HepG2 (cell line): ENCODE data around the gene DNAAF3. TPM values are rescaled to one million over a fixed set of nuclear protein-coding genes. Genes with fewer than 3 reads are reported as not detected.

Experiments
- BATF2 ChIP-seq: sonication (generic); formaldehyde crosslinking; IDR thresholded peaks from 2 replicates; pipeline ENCODE4 v1.8.0; 2022; ENCODE audit warnings: mild to moderate bottlenecking, missing genetic modification reagents, moderate library complexity
- FOXO1 ChIP-seq: sonication (generic); formaldehyde crosslinking; IDR thresholded peaks from 2 replicates; pipeline ENCODE4 v1.4.0; 2020; ENCODE audit warnings: missing genetic modification reagents
- MAX ChIP-seq: IDR thresholded peaks from 2 replicates; pipeline ENCODE4 v1.6.1; 2012; ENCODE audit warnings: inconsistent platforms
- NBN ChIP-seq: fragments of 450-650 bp; conservative IDR thresholded peaks from 2 replicates; pipeline ENCODE4 v1.6.1; 2017
- SETDB1 ChIP-seq: sonication (generic); formaldehyde crosslinking; IDR thresholded peaks from 2 replicates; pipeline ENCODE4 v1.5.1; 2020; ENCODE audit warnings: missing genetic modification reagents, mild to moderate bottlenecking, borderline replicate concordance
- SUZ12 ChIP-seq: fragments of 150-350 bp; IDR thresholded peaks from 2 replicates; pipeline ENCODE4 v1.6.1; 2014; ENCODE audit warnings: low read depth, low read length
- ZFP1 ChIP-seq: IDR thresholded peaks from 2 replicates; pipeline ENCODE4 v1.6.1; 2016
- ZFP36 ChIP-seq: fragments of 150-350 bp; IDR thresholded peaks from 2 replicates; pipeline ENCODE4 v1.6.1; 2018; ENCODE audit warnings: borderline replicate concordance, low read length, low read depth; ENCODE audit not compliant: partially characterized antibody
- ZNF703 ChIP-seq: sonication (generic); formaldehyde crosslinking; IDR thresholded peaks from 2 replicates; pipeline ENCODE4 v1.5.1; 2020; ENCODE audit warnings: missing genetic modification reagents, mild to moderate bottlenecking, moderate library complexity, borderline replicate concordance
- ZNF770 ChIP-seq: sonication (generic); formaldehyde crosslinking; IDR thresholded peaks from 2 replicates; pipeline ENCODE4 v1.5.0; 2020; ENCODE audit warnings: mild to moderate bottlenecking, missing genetic modification reagents
- polyA plus RNA-seq, 8 experiments: library from polyadenylated mRNA; depleted of rRNA in 3 of 8; stranded (reverse) in 7 of 8; unstranded in 1 of 8; fragments of >200 nt; fragmentation: Illumina TruSeq in 4 of 8; extraction: Trizol in 4 of 8; gene quantifications; 2 replicates each; pipeline versions ENCODE4 v1.2.1 to v1.2.3, GENCODE V29; 2011 to 2016; ENCODE audit warnings: low read depth in 4 of 8, missing spikeins in 1 of 8, mixed read lengths in 1 of 8; ENCODE audit not compliant: insufficient read depth in 1 of 8
- total RNA-seq, 5 experiments: library from RNA; depleted of rRNA; stranded (reverse); fragments of >200 nt; fragmentation: Illumina TruSeq; extraction: Trizol; gene quantifications; 2 replicates each; pipeline ENCODE4 v1.2.3, GENCODE V29; 2016; ENCODE audit warnings: low read depth in 1 of 5
- TF ChIP-seq, protein P1 (sequence below): sonication (generic); formaldehyde crosslinking; IDR thresholded peaks from 2 replicates; pipeline ENCODE4 v1.5.1; 2020; ENCODE audit warnings: mild to moderate bottlenecking, moderate library complexity, missing genetic modification reagents
- TF ChIP-seq, protein P2 (sequence below), 2 experiments: fragments of 450-650 bp in 1 of 2; sonication (generic) in 1 of 2; formaldehyde crosslinking in 1 of 2; IDR thresholded peaks; 2 replicates each; pipeline versions ENCODE4 v1.6.1 to v1.8.0; 2016 to 2022; ENCODE audit warnings: antibody characterized with exemption in 1 of 2, mild to moderate bottlenecking in 1 of 2, missing genetic modification reagents in 1 of 2

Gene DNAAF3
- total and polyA plus RNA-seq, 2 of the 13 experiments (the other 11 are each of a cell fraction or from before 2014, with no cell fraction given): 0.30 to 0.40 TPM

DNA sequence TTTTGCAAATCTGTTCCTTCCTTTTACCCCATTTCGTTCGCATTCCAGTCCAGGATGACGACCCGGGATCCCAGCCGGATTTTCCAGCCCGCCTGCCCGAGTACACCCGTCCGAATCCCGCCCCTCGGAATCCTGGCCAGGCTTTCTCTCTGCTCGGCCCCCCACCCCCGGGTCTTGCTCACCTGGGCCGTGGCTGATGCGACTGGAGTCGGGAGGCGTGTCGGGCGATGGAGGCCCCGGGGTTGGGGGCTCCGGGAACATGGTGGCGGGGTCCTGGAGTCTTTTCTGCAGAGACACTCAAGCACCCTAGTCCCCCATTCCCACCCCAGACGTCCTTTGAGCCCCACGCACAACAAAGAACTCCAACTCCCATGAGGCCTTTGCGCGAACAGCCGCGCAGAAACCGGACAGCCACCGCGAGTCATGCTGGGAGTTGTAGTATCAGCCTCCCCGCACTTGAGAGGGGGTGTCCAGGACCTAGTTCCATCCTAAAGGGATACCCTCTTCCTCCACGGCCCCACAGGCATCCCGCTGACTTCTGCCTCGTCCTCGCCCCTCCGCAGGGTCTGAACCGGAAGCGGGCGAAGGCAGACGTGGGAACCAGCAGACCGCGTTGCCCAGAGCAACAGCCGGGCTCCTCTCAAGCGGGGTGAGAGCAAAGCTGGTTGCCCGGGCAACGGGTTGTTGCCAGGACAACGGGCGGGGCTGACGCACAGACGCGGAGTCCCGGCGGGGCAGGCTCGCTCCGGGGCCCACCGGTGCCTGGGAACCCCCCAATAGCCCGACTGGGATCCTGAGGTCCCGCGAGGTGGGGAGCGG is 12.6 kb upstream of the DNAAF3 start (continued):
- TF ChIP-seq, protein P1, sequence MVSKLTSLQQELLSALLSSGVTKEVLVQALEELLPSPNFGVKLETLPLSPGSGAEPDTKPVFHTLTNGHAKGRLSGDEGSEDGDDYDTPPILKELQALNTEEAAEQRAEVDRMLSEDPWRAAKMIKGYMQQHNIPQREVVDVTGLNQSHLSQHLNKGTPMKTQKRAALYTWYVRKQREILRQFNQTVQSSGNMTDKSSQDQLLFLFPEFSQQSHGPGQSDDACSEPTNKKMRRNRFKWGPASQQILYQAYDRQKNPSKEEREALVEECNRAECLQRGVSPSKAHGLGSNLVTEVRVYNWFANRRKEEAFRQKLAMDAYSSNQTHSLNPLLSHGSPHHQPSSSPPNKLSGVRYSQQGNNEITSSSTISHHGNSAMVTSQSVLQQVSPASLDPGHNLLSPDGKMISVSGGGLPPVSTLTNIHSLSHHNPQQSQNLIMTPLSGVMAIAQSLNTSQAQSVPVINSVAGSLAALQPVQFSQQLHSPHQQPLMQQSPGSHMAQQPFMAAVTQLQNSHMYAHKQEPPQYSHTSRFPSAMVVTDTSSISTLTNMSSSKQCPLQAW (CRISPR knock-in tag): 0 out of 2 replicates have a peak, but pooled peaks have one; percentile 29
- TF ChIP-seq ZNF770 (CRISPR knock-in tag): no peak
- TF ChIP-seq ZFP1 (CRISPR knock-in tag): no peak
- TF ChIP-seq NBN: no peak
- TF ChIP-seq MAX: peak; percentile 37; the same call in 1 of the 2 replicates
- TF ChIP-seq ZNF703 (CRISPR knock-in tag): no peak
- no peak for TF ChIP-seq ZFP36
- 0 out of 2 replicates have a peak, but pooled peaks have one; percentile 8 for TF ChIP-seq FOXO1 (CRISPR knock-in tag)
- TF ChIP-seq, protein P2, sequence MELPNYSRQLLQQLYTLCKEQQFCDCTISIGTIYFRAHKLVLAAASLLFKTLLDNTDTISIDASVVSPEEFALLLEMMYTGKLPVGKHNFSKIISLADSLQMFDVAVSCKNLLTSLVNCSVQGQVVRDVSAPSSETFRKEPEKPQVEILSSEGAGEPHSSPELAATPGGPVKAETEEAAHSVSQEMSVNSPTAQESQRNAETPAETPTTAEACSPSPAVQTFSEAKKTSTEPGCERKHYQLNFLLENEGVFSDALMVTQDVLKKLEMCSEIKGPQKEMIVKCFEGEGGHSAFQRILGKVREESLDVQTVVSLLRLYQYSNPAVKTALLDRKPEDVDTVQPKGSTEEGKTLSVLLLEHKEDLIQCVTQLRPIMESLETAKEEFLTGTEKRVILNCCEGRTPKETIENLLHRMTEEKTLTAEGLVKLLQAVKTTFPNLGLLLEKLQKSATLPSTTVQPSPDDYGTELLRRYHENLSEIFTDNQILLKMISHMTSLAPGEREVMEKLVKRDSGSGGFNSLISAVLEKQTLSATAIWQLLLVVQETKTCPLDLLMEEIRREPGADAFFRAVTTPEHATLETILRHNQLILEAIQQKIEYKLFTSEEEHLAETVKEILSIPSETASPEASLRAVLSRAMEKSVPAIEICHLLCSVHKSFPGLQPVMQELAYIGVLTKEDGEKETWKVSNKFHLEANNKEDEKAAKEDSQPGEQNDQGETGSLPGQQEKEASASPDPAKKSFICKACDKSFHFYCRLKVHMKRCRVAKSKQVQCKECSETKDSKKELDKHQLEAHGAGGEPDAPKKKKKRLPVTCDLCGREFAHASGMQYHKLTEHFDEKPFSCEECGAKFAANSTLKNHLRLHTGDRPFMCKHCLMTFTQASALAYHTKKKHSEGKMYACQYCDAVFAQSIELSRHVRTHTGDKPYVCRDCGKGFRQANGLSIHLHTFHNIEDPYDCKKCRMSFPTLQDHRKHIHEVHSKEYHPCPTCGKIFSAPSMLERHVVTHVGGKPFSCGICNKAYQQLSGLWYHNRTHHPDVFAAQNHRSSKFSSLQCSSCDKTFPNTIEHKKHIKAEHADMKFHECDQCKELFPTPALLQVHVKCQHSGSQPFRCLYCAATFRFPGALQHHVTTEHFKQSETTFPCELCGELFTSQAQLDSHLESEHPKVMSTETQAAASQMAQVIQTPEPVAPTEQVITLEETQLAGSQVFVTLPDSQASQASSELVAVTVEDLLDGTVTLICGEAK (IDR thresholded peaks at IDR 0.05): no peak
- TF ChIP-seq, protein P2 (CRISPR knock-in tag; IDR thresholded peaks at IDR 0.05): no peak
- TF ChIP-seq SETDB1 (CRISPR knock-in tag): no peak
- peak; percentile 91 for TF ChIP-seq SUZ12
- no peak for TF ChIP-seq BATF2 (CRISPR knock-in tag)
